H9 (cell line): ENCODE data around the gene VANGL2. TPM values are rescaled to one million over a fixed set of nuclear protein-coding genes. Genes with fewer than 3 reads are reported as not detected.
A peak's percentile ranks its signal among the peaks of the same experiment; 100 is the strongest.

Source experiments
- DNase-seq: peaks from one replicate; pipeline ENCODE4 v3.0.0-alpha.2; 2017
- H2AFZ ChIP-seq: one replicate; pipeline ENCODE4 v1.6.1; 2013; ENCODE audit warnings: mild to moderate bottlenecking, low read length, control low read depth, moderate library complexity
- H2AK5ac ChIP-seq: 2 replicates; pipeline ENCODE4 v1.6.1; 2013; ENCODE audit warnings: low read length, control low read depth, mixed read lengths; ENCODE audit not compliant: insufficient read length
- H2BK120ac ChIP-seq: one replicate; pipeline ENCODE4 v1.6.1; 2013; ENCODE audit warnings: low read depth, mild to moderate bottlenecking, low read length, control low read depth, inconsistent platforms; ENCODE audit not compliant: poor library complexity, severe bottlenecking
- H2BK12ac ChIP-seq: 2 replicates; pipeline ENCODE4 v1.6.1; 2013; ENCODE audit warnings: low read length, control low read depth, mixed read lengths, low read depth; ENCODE audit not compliant: insufficient read length
- H2BK15ac ChIP-seq: 2 replicates; pipeline ENCODE4 v1.6.1; 2013; ENCODE audit warnings: low read depth, low read length, control low read depth
- H2BK20ac ChIP-seq: one replicate; pipeline ENCODE4 v1.6.1; 2013; ENCODE audit warnings: low read depth, mild to moderate bottlenecking, low read length, control low read depth, inconsistent platforms; ENCODE audit not compliant: poor library complexity, severe bottlenecking
- H2BK5ac ChIP-seq: 2 replicates; pipeline ENCODE4 v1.6.1; 2013; ENCODE audit warnings: low read length, control low read depth, mixed read lengths; ENCODE audit not compliant: insufficient read length
- H3K14ac ChIP-seq: 2 replicates; pipeline ENCODE4 v1.6.1; 2013; ENCODE audit warnings: low read length, control low read depth; ENCODE audit not compliant: insufficient read depth
- H3K18ac ChIP-seq: 2 replicates; pipeline ENCODE4 v1.6.1; 2013; ENCODE audit warnings: low read depth, mild to moderate bottlenecking, mixed read lengths, low read length, control low read depth; ENCODE audit not compliant: insufficient read length
- H3K23ac ChIP-seq: 2 replicates; pipeline ENCODE4 v1.6.1; 2013; ENCODE audit warnings: low read length, control low read depth, mixed read lengths, low read depth; ENCODE audit not compliant: insufficient read length
- H3K23me2 ChIP-seq: 2 replicates; pipeline ENCODE4 v1.6.1; 2013; ENCODE audit warnings: low read depth, mild to moderate bottlenecking, mixed read lengths, low read length, control low read depth; ENCODE audit not compliant: insufficient read length, poor library complexity, severe bottlenecking
- H3K27ac ChIP-seq: 2 replicates; pipeline ENCODE4 v1.5.1; 2013; ENCODE audit warnings: low read length, control low read depth, mixed read lengths, low read depth; ENCODE audit not compliant: insufficient read length
- H3K27me3 ChIP-seq: 2 replicates; pipeline ENCODE4 v1.6.1; 2013; ENCODE audit warnings: low read length, control low read depth, inconsistent platforms; ENCODE audit not compliant: insufficient read depth
- H3K4ac ChIP-seq: 2 replicates; pipeline ENCODE4 v1.6.1; 2013; ENCODE audit warnings: low read depth, mild to moderate bottlenecking, control low read depth, inconsistent platforms, low read length, moderate library complexity
- H3K4me1 ChIP-seq: 2 replicates; pipeline ENCODE4 v1.6.1; 2013; ENCODE audit warnings: low read length, control low read depth, inconsistent platforms; ENCODE audit not compliant: insufficient read depth
- H3K4me2 ChIP-seq: 2 replicates; pipeline ENCODE4 v1.6.1; 2013; ENCODE audit warnings: low read length, control low read depth, mixed read lengths; ENCODE audit not compliant: insufficient read length, insufficient read depth
- H3K56ac ChIP-seq: 2 replicates; pipeline ENCODE4 v1.6.1; 2013; ENCODE audit warnings: low read depth, mild to moderate bottlenecking, mixed read lengths, low read length, control low read depth; ENCODE audit not compliant: insufficient read length
- H3K79me1 ChIP-seq: 2 replicates; pipeline ENCODE4 v1.6.1; 2013; ENCODE audit warnings: low read depth, mild to moderate bottlenecking, moderate library complexity, low read length, control low read depth, inconsistent platforms; ENCODE audit not compliant: insufficient read depth, poor library complexity, severe bottlenecking
- H3K79me2 ChIP-seq: 2 replicates; pipeline ENCODE4 v1.6.1; 2013; ENCODE audit warnings: low read length, control low read depth, inconsistent platforms; ENCODE audit not compliant: insufficient read depth
- H3K9ac ChIP-seq: 2 replicates; pipeline ENCODE4 v1.6.1; 2013; ENCODE audit warnings: low read length, control low read depth, mixed read lengths; ENCODE audit not compliant: insufficient read length; ENCODE audit errors: extremely low read depth
- H3K9me3 ChIP-seq: one replicate; pipeline ENCODE4 v1.6.1; 2013; ENCODE audit warnings: low read depth, low read length, inconsistent platforms; ENCODE audit not compliant: control insufficient read depth
- H3T11ph ChIP-seq: one replicate; pipeline ENCODE4 v1.6.1; 2013; ENCODE audit warnings: mild to moderate bottlenecking, low read length, control low read depth, inconsistent platforms
- H4K20me1 ChIP-seq: one replicate; pipeline ENCODE4 v1.6.1; 2013; ENCODE audit not compliant: control insufficient read depth, insufficient read length, insufficient read depth
- H4K5ac ChIP-seq: 2 replicates; pipeline ENCODE4 v1.6.1; 2013; ENCODE audit warnings: low read depth, mild to moderate bottlenecking, mixed read lengths, low read length, control low read depth; ENCODE audit not compliant: insufficient read length
- H4K8ac ChIP-seq: replicated peaks from 2 replicates; pipeline ENCODE4 v1.6.1; 2013; ENCODE audit warnings: low read length, control low read depth, mixed read lengths, low read depth; ENCODE audit not compliant: insufficient read length
- H4K91ac ChIP-seq: 2 replicates; pipeline ENCODE4 v1.6.1; 2013; ENCODE audit warnings: low read depth, mild to moderate bottlenecking, moderate library complexity, mixed read lengths, low read length, control low read depth; ENCODE audit not compliant: insufficient read length
- H3K27ac Mint-ChIP-seq, 3 experiments: 2 replicates in 2 of 3; 3 replicates in 1 of 3; pipeline ENCODE4 v1.8.0; 2020 to 2021; ENCODE audit warnings: mixed read lengths in 3 of 3, mild to moderate bottlenecking in 1 of 3, moderate library complexity in 1 of 3
- H3K27me3 Mint-ChIP-seq: 2 replicates; pipeline ENCODE4 v1.8.0; 2021; ENCODE audit warnings: low read depth, mild to moderate bottlenecking, moderate library complexity, mixed read lengths
- H3K36me3 Mint-ChIP-seq, 3 experiments: 2 replicates in 2 of 3; 3 replicates in 1 of 3; pipeline ENCODE4 v1.8.0; 2020 to 2021; ENCODE audit warnings: low read depth in 3 of 3, mixed read lengths in 3 of 3; ENCODE audit not compliant: insufficient read depth in 1 of 3
- H3K4me1 Mint-ChIP-seq, 2 experiments: 2 replicates each; pipeline ENCODE4 v1.8.0; 2020; ENCODE audit warnings: mixed read lengths in 2 of 2
- H3K4me3 Mint-ChIP-seq, 2 experiments: 2 replicates in 1 of 2; 3 replicates in 1 of 2; pipeline ENCODE4 v1.8.0; 2020 to 2021; ENCODE audit warnings: mild to moderate bottlenecking in 2 of 2, mixed read lengths in 2 of 2, moderate library complexity in 1 of 2
- H3K9me3 Mint-ChIP-seq, 2 experiments: 2 replicates in 1 of 2; 3 replicates in 1 of 2; pipeline ENCODE4 v1.8.0; 2020; ENCODE audit warnings: mild to moderate bottlenecking in 2 of 2, mixed read lengths in 2 of 2, moderate library complexity in 1 of 2
- CTCF ChIP-seq: fragments of 200-600 bp; sonication (generic); conservative IDR thresholded peaks from 3 replicates; pipeline ENCODE4 v1.8.0; 2021; ENCODE audit warnings: antibody characterized with exemption, mild to moderate bottlenecking
- WGBS: extraction: QIAGEN DNeasy Blood & Tissue Kit; methylation state at CpG from one replicate; pipeline ENCODE4 v1.1.7; 2013; ENCODE audit warnings: missing lambda C conversion rate, low lambda C conversion rate, mixed read lengths; ENCODE audit not compliant: insufficient read length; ENCODE audit errors: extremely low coverage; 5-methylcytosine and 5-hydroxymethylcytosine counted together
- total RNA-seq: library from RNA; stranded (reverse); gene quantifications from 2 replicates; pipeline ENCODE4 v1.2.1, GENCODE V29; 2021

Gene VANGL2
- total RNA-seq, 1 experiment from 2014 or later = 58.5 TPM

- no peak for TF ChIP-seq CTCF
- Histone ChIP-seq H2BK5ac (no peak overlapping the region), H2AK5ac (no peak overlapping the region), H3K4ac (no peak overlapping the region), H4K5ac (no peak overlapping the region), H3K4me1 (peaks cover 32% of the 10 kb centered on the region; the same call in 1 of the 2 replicates), H3K79me2 (peaks cover 24% of the 10 kb centered on the region; the same call in 1 of the 2 replicates), H3K14ac (no peak overlapping the region), H2BK15ac (no peak overlapping the region), H3K9ac (no peak overlapping the region), H2BK12ac (no peak overlapping the region), H4K20me1 (no peaks in the 10 kb centered on the region), H2BK120ac (no peak overlapping the region), H3T11ph (no peak overlapping the region), H3K27ac (no peak overlapping the region), H4K8ac (no peak overlapping the region), H3K4me2 (no peak overlapping the region), H3K23ac (no peak overlapping the region), H2BK20ac (no peak overlapping the region), H4K91ac (no peak overlapping the region), H3K27me3 (no peaks in the 10 kb centered on the region), H2AFZ (no peak overlapping the region), H3K23me2 (peaks cover 17% of the 10 kb centered on the region), H3K9me3 (no peaks in the 10 kb centered on the region), H3K79me1 (no peaks in the 10 kb centered on the region), H3K18ac (no peak overlapping the region), H3K56ac (no peak overlapping the region)
- H3K4me3 Mint-ChIP-seq = peak overlapping the region in 1 of 2 experiments; percentile 91; a peak in 1 of 5 replicates
- H3K27me3 Mint-ChIP-seq = no peaks in the 10 kb centered on the region
- peak overlapping the region in 2 of 3 experiments; percentile 65 to 68; a peak in 3 of 7 replicates for H3K27ac Mint-ChIP-seq
- no peaks in the 10 kb centered on the region for H3K9me3 Mint-ChIP-seq
- H3K36me3 Mint-ChIP-seq = peaks cover 4 to 19% (median 7%) of the 10 kb centered on the region in 3 experiments; a peak in 6 of 7 replicates
- no CpG with 5 or more reads among the region's 3 CpGs for WGBS
- H3K4me1 Mint-ChIP-seq = peaks cover 79% of the 10 kb centered on the region in 2 experiments
- DNase-seq = no peak
Observed at GRCh38 chr1:160403244-160403643, 2.9 kb downstream of the VANGL2 start.
